AG04450 (cell line): ENCODE results near the gene PLPP3. TPM values are rescaled to one million over a fixed set of nuclear protein-coding genes. Genes with fewer than 3 reads are reported as not detected.

Experiments used
- CTCF ChIA-PET: fragments of 300-600, 350-600 bp; formaldehyde crosslinking; extraction: SDS; loops from one replicate; lab custom pipeline; 2022; ENCODE audit warnings: antibody characterized with exemption, inconsistent platforms; lab: Charles Lee
- POLR2A ChIA-PET: fragments of 350-600 bp; formaldehyde crosslinking; extraction: SDS; loops from one replicate; lab custom pipeline; 2021; ENCODE audit warnings: antibody characterized with exemption, inconsistent platforms; lab: Yijun Ruan, JAX
- DNase-seq: peaks from one replicate; pipeline ENCODE4 v3.0.0-alpha.2; 2011; ENCODE audit warnings: low read depth, low spot score
- H3K27ac ChIP-seq: one replicate; pipeline ENCODE4 v1.5.1; 2012; ENCODE audit warnings: low read depth, low read length, control low read depth
- H3K27me3 ChIP-seq: one replicate; pipeline ENCODE4 v1.6.0; 2012; ENCODE audit warnings: low read length; ENCODE audit not compliant: control insufficient read depth, insufficient read depth
- H3K4me3 ChIP-seq: 2 replicates; pipeline ENCODE4 v1.5.1; 2011; ENCODE audit warnings: mild to moderate bottlenecking, low read depth, low read length, control low read depth
- H3K9me3 ChIP-seq: 2 replicates; pipeline ENCODE4 v1.5.1; 2012; ENCODE audit warnings: low read length; ENCODE audit not compliant: control insufficient read depth, insufficient read depth
- polyA plus RNA-seq: library from polyadenylated mRNA; depleted of rRNA; stranded (reverse); fragments of >200 nt; gene quantifications from 2 replicates; pipeline ENCODE4 v1.2.3, GENCODE V29; 2011
- TF ChIP-seq, protein P1 (sequence below): IDR thresholded peaks from 2 replicates; pipeline ENCODE4 v1.5.1; 2011; ENCODE audit warnings: low read depth, low read length, control low read depth, inconsistent platforms

The PLPP3 gene
- polyA plus RNA-seq, 1 experiment, result 210 TPM

- ChIA-PET CTCF (no interaction called here), POLR2A (no interaction called here)
- Histone ChIP-seq H3K4me3 (no peak overlapping the region), H3K9me3 (no peaks in the 10 kb centered on the region), H3K27ac (no peak overlapping the region), H3K27me3 (peaks cover 2% of the 10 kb centered on the region)
- no peak for DNase-seq
- TF ChIP-seq, protein P1, sequence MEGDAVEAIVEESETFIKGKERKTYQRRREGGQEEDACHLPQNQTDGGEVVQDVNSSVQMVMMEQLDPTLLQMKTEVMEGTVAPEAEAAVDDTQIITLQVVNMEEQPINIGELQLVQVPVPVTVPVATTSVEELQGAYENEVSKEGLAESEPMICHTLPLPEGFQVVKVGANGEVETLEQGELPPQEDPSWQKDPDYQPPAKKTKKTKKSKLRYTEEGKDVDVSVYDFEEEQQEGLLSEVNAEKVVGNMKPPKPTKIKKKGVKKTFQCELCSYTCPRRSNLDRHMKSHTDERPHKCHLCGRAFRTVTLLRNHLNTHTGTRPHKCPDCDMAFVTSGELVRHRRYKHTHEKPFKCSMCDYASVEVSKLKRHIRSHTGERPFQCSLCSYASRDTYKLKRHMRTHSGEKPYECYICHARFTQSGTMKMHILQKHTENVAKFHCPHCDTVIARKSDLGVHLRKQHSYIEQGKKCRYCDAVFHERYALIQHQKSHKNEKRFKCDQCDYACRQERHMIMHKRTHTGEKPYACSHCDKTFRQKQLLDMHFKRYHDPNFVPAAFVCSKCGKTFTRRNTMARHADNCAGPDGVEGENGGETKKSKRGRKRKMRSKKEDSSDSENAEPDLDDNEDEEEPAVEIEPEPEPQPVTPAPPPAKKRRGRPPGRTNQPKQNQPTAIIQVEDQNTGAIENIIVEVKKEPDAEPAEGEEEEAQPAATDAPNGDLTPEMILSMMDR, result no peak
Observed at GRCh38 chr1:56473582-56474270, 105.6 kb downstream of the PLPP3 start.

DNA sequence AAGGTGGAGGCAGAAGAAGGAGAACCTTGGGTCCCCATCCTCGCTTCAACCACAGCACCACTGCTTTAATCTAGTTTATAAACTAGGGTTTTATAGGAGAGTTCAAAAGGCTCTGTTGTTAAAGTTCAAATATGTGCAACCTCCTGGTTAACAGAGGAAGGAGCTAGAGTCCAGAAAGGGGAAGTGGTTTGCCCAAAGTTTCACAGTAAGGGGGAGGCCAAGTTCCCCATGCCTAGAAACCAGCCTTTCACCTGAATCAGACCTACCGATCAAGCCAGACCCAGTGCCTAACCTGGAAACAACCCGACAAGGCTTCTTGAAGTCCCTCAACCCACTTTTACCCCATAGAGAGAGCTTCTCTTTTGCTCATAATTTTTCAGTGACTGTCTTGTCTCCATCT lies 106.5 kb downstream of the PLPP3 start:
- ChIA-PET CTCF (no interaction called here), POLR2A (no interaction called here)
- no peak for DNase-seq
- H3K4me3 ChIP-seq, result no peak overlapping the region
- peaks cover 2% of the 10 kb centered on the region for H3K27me3 ChIP-seq
- TF ChIP-seq, protein P1, result no peak
- H3K9me3 ChIP-seq, result no peaks in the 10 kb centered on the region
- H3K27ac ChIP-seq, result no peak overlapping the region

DNA sequence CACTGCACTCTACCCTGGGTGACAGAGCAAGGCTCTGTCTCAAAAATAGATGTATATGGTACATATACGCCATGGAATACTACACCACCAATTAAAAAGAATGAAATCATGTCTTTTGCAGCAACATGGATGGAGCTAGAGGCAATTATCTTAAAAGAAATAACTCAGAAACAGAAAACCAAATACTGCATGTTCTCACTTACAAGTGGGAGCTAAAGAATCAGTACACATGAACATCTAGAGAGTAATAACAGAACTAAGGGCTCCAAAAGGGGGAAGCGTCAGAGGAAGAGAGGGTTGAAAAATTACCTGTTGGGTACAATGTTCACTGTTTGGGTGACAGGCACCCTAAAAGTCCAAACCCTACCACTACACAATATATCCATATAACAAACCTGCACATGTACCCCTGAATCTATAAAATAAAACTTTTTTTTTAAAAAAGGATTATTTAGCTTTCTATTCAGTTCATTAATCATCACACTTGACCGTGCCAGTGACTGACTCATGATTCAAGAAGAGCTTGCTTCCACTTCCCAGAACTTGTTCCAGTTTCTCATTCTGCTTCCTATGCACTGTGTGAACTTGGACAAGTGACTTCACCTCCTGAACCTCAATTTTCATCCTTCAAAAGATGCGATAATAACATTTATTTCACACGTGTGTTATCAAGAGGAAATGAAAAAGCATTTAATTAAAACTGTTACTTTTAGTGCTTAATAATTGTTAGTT lies 109.6 kb downstream of the PLPP3 start:
- no peak for DNase-seq
- TF ChIP-seq, protein P1, result no peak
- H3K9me3 ChIP-seq, result no peaks in the 10 kb centered on the region
- no peak overlapping the region for H3K27ac ChIP-seq
- ChIA-PET POLR2A (no interaction called here), CTCF (interaction anchor here (1.0 kb wide), 1 partner anchor 13 kb away, joined by 3 read pairs; no protein-coding TSS in a partner anchor)
- no peak overlapping the region for H3K4me3 ChIP-seq
- H3K27me3 ChIP-seq, result peaks cover 2% of the 10 kb centered on the region

DNA sequence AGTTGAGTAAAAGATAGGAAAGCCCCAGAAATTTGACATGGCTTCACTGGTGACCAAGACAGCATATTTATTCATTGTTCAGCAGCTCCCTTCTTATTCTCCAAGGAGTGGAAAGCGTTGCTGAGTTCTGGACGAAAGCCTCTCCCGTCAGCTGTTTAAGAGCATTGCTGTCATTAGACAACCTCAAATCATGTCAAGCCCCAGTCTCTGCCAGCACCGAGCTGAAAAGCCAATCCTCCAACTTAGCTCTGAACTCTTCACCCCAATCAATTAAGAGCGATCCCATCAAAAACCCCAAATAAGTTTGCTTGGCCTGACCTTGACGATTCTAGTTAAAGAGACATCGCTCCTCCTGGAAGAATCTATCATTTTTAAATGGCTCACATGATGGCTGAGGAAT lies 110.8 kb downstream of the PLPP3 start:
- no peak overlapping the region for H3K4me3 ChIP-seq
- no peaks in the 10 kb centered on the region for H3K9me3 ChIP-seq
- ChIA-PET POLR2A (no interaction called here), CTCF (no interaction called here)
- TF ChIP-seq, protein P1, result no peak
- DNase-seq, result no peak
- no peak overlapping the region for H3K27ac ChIP-seq
- H3K27me3 ChIP-seq, result peaks cover 2% of the 10 kb centered on the region

GRCh38 chr1:56466538-56466937 lies 112.8 kb downstream of the PLPP3 start:
- POLR2A ChIA-PET, result no interaction called here
- CTCF ChIA-PET, result no interaction called here

More at GRCh38 chr1:56466538-56466937, 112.8 kb downstream of the PLPP3 start:
- no peaks in the 10 kb centered on the region for H3K9me3 ChIP-seq
- TF ChIP-seq, protein P1, result no peak
- no peak overlapping the region for H3K4me3 ChIP-seq
- DNase-seq, result no peak
- peaks cover under 1% of the 10 kb centered on the region for H3K27me3 ChIP-seq
- no peak overlapping the region for H3K27ac ChIP-seq
